ENCODE measurements around the gene FBXW12. TPM values are rescaled to one million over a fixed set of nuclear protein-coding genes. Genes with fewer than 3 reads are reported as not detected.

Gene FBXW12
- total RNA-seq, 1 experiment from 2014 or later: 0.74 TPM

GRCh38 chr3:48416546-48416945, 44.5 kb downstream of the FBXW12 start:
- peak overlapping the region; percentile 31 to 60 (median 57); a peak in 2 of 7 replicates for H3K27ac Mint-ChIP-seq
- no peak overlapping the region for H3K4ac ChIP-seq (ENCODE audit: low read depth, low read length)
- no peak overlapping the region for H3K27ac ChIP-seq (ENCODE audit: insufficient read length, low read depth, low read length)
- no CpG with 5 or more reads among the region's 4 CpGs for WGBS (ENCODE audit: extremely low coverage, insufficient read length, low lambda C conversion rate)
- no peak overlapping the region for H4K5ac ChIP-seq (ENCODE audit: insufficient read length, low read depth, low read length)
- H4K20me1 ChIP-seq (ENCODE audit: control insufficient read depth, insufficient read depth, insufficient read length): no peaks in the 10 kb centered on the region
- no peak overlapping the region for H3K4me2 ChIP-seq (ENCODE audit: insufficient read depth, insufficient read length, low read length)
- no peak overlapping the region for H3K14ac ChIP-seq (ENCODE audit: insufficient read depth, low read length)
- no peak overlapping the region for H3K56ac ChIP-seq (ENCODE audit: insufficient read length, low read depth, low read length)
- no peak for DNase-seq
- H3K79me2 ChIP-seq (ENCODE audit: insufficient read depth, low read length): no peaks in the 10 kb centered on the region
- no peak overlapping the region for H3T11ph ChIP-seq (ENCODE audit: low read length)
- no peaks in the 10 kb centered on the region for H3K27me3 ChIP-seq (ENCODE audit: insufficient read depth, low read length)
- no peak overlapping the region for H3K18ac ChIP-seq (ENCODE audit: insufficient read length, low read depth, low read length)
- H3K4me1 Mint-ChIP-seq: no peaks in the 10 kb centered on the region
- no peak overlapping the region for H2AFZ ChIP-seq (ENCODE audit: low read length)
- H2AK5ac ChIP-seq (ENCODE audit: insufficient read length, low read length): no peak overlapping the region
- H3K9me3 ChIP-seq (ENCODE audit: control insufficient read depth, low read depth, low read length): no peaks in the 10 kb centered on the region
- H2BK15ac ChIP-seq (ENCODE audit: low read depth, low read length): no peak overlapping the region
- no peaks in the 10 kb centered on the region for H3K4me1 ChIP-seq (ENCODE audit: insufficient read depth, low read length)
- no peak for TF ChIP-seq CTCF (conservative IDR thresholded peaks at IDR 0.05)
- no peaks in the 10 kb centered on the region for H3K9me3 Mint-ChIP-seq
- H3K4me3 Mint-ChIP-seq: no peak overlapping the region
- no peak overlapping the region for H2BK12ac ChIP-seq (ENCODE audit: insufficient read length, low read depth, low read length)
- H3K9ac ChIP-seq (ENCODE audit: extremely low read depth, insufficient read length, low read length): no peak overlapping the region
- no peak overlapping the region for H2BK5ac ChIP-seq (ENCODE audit: insufficient read length, low read length)
- no peaks in the 10 kb centered on the region for H3K27me3 Mint-ChIP-seq (ENCODE audit: low read depth)
- H4K8ac ChIP-seq (replicated peaks; ENCODE audit: insufficient read length, low read depth, low read length): no peak overlapping the region
- no peaks in the 10 kb centered on the region for H3K79me1 ChIP-seq (ENCODE audit: insufficient read depth, low read depth, low read length, poor library complexity, severe bottlenecking)
- H4K91ac ChIP-seq (ENCODE audit: insufficient read length, low read depth, low read length): no peak overlapping the region
- no peaks in the 10 kb centered on the region for H3K23me2 ChIP-seq (ENCODE audit: insufficient read length, low read depth, low read length, poor library complexity, severe bottlenecking)
- H2BK120ac ChIP-seq (ENCODE audit: low read depth, low read length, poor library complexity, severe bottlenecking): no peak overlapping the region
- H3K23ac ChIP-seq (ENCODE audit: insufficient read length, low read depth, low read length): no peak overlapping the region
- H3K36me3 Mint-ChIP-seq (ENCODE audit: insufficient read depth in 1 of 3, low read depth in 3 of 3): peaks cover 47 to 93% (median 87%) of the 10 kb centered on the region in 3 experiments
- no peak overlapping the region for H2BK20ac ChIP-seq (ENCODE audit: low read depth, low read length, poor library complexity, severe bottlenecking)
